Right lobe of liver (tissue), 4 donors: ENCODE measurements around the gene CCT4.

ENCODE experiments used
- CTCF ChIP-seq, 4 donors: fragments of 200-600 bp in 3 of 4; fragments of 450-650 bp in 1 of 4; IDR thresholded peaks; one replicate each; pipeline versions ENCODE4 v1.5.1 to v1.8.0; 2016 to 2022; ENCODE audit warnings: antibody characterized with exemption in 4 of 4, mild to moderate bottlenecking in 2 of 4
- POLR2A ChIP-seq: fragments of 450-650 bp; IDR thresholded peaks from one replicate; pipeline ENCODE4 v1.6.1; 2017; ENCODE audit warnings: antibody characterized with exemption, mild to moderate bottlenecking
- donor health status: DM: no; HTN: no; CAD: no.
- donor health status: DM: no; HTN: no; CAD: no.
- donor health status: DM: no; HTN: yes; CAD: no.

DNA sequence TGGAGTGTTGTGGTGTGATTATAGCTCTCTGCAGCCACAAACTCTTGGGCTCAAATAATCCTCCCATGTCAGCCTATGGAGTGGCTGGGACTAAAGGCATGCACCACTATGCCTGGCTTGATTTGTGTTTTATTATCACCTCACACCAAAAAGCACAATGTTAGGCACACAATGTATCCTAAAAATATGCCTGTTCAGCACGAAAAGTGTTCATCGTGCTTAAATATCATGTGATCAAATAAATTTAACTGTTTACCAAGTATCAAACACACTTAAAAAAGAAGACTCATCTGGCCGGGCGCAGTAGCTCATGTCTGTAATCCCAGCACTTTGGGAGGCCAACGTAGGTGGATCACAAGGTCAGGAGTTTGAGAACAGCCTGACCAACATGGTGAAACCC lies 5.6 kb downstream of the CCT4 start:
- no peak for TF ChIP-seq CTCF (IDR thresholded peaks at IDR 0.05)
- TF ChIP-seq POLR2A: no peak
